Suppressor macrophage treated with lipopolysaccharide for 1 hour (primary cell): Measurements from ENCODE around the gene SLC22A14.
"Not testable (repeated sequence)": the region's sequence is repeated elsewhere in the genome, so short reads cannot be mapped to it uniquely, and the experiment has no call there.

Experiments
- DNase-seq, 3 donors: peaks; one replicate each; pipeline ENCODE4 v3.0.0-alpha.2; 2020 to 2022

The SLC22A14 gene

DNA sequence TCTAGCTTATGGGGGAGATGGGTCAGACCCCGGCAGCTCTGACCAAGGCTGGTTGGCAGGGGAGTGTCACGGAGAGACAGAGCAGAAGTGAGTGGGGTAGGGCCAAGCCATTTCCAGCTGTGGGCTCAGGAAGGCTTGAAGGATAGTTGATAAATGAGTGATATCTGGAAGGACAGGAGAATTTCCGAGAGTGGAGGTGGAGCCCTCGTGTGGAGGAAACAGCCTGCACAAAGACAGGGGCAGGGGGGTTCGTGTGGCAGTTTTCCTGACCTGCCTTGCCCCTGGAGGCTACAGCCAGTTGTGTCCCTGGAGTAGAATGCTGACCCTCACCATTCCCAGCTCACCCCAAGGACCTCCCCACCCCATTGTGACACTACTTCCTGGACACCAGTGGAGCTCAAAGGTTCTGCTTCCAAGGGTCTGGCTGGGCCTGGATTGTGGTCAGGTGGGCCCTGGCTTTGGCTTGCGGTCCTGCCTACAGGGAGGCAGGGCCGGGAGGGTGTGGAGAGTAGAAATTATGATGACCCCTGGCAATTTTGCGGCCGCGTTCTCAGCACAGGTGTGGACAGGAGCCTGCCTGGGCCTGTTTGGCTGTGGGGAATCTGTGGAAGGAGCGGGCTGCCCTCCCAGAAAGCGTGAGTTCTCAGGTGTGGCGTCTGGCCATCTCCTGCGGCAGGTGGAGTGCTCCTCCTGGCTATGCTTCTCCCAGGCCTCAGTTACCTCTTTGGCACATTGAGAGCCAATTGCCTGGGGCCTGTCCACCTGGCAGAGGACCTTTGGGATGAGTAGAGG, at the start of gene SLC22A14:
TSS of gene SLC22A14 (plus strand) at position 400 of the 792 bp plus-strand sequence. CDS start 23,733 bp downstream, outside the sequence.
- no peak for DNase-seq

DNA sequence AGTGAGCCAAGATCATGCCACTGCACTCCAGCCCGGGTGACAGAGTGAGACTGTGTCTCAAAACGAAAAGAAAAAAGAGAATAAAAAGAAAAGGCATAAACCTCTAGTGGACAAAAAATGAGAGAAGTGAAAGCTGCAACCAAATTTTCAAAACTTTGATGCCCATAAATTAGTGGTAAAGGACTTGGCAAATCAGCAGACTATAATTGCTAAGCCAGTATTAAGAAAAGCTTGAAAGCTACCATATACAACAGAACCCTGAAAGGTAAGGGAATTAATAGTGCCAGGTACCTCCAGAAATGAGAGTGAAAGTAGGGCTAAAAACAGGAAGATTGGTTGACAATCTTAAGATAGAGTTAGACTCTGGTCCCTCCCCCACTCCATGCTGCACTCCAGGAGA, 49.4 kb upstream of the SLC22A14 start:
- no peak for DNase-seq

DNA sequence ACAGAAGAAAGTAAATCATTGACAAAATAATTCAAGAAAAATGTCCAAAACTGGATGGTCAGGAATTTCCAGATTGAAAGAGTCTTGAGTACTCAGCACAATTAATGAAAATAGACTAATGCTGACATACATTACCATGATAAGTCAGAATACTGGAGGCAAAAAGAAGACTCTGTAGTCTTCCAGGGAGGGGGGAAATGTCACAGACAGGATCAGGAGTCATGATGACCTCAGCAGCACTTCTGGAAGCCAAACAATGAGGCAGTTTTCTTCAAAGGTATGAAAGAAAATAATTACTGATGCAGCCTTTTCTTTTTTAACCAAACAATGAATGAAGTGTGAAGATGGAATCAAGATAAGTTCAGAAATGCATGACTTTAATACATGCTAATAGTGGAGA, 46.6 kb upstream of the SLC22A14 start:
- DNase-seq: peak; percentile 28 to 34 (median 30)

- no peak for DNase-seq
Observed at GRCh38 chr3:38238416-38239008, 43.6 kb upstream of the SLC22A14 start.

- not testable (repeated sequence) for DNase-seq
Observed at GRCh38 chr3:38242812-38243211, 39.3 kb upstream of the SLC22A14 start.

DNA sequence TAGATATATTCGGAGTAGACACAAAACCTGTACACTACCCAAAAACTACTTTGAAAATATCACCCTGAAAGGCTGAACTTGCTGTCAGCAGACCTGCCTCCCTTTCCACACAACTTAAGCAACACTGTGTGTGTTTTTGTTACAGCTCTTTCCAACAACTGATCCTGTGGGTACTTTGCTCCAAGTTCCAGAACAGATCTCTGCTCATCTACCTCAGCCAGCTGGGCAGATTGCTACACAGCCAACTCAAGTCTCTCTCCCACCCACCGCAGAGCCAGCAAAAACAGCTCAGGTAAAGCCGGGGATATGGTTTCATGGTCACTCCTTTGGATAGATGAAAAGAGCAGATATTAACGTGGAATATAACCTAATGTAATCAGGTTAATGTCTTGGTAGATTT, 36.2 kb upstream of the SLC22A14 start:
- no peak for DNase-seq

DNA sequence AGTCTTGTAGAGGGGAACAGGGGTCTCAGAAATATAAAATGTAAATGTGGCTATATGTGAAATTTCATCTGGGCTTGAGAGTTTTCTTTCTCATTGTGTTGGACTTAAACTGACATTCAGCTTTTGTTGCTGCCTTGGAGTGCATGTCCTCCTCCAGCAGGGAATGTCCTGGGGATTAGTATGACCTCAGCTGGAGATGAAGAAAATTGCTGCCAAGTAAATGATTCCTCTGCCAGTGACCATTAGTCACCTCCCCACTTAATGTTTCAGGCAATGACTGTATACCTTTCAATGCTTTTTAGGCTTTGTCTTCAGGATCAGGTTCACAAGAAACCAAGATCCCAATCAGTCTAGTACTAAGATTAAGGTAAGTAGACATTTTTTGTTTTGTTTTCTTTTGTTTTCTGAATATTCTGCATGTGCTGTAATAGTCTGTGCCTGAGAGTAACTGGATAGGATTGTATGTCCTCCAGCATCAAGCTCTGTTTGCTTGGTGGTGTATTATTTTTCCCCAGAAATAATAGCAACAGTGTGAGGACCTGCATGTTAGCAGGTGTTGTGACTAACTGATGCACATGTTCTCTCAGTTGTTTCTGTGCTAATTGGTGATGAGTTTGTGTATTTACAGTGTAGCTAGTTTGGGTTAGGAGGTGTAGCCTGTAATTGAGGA, 34.6 kb upstream of the SLC22A14 start:
- DNase-seq: peak; percentile 57 to 65 (median 60)

GRCh38 chr3:38250198-38250597, 31.9 kb upstream of the SLC22A14 start:
- DNase-seq: no peak

DNA sequence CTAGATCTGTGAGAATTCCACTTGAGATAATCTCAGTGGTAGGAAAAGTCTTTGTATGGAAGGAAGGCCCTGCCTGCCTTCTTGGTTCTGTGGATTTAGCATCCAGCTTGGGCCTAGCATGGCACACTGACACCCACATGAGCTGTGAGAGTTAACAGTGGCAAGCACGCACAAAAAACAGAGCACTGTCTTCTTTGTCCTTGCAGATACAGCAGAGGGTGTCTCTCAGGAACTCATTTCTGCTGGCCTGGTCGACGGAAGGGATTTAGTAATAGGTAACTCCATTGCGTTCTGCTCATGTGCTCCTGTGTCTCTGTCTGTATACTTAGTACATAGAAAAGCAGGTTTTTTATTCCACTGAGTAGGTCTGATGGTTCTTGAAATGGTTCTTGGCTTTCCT, 30.9 kb upstream of the SLC22A14 start:
- DNase-seq: no peak

GRCh38 chr3:38253704-38254103, 28.4 kb upstream of the SLC22A14 start:
- no peak for DNase-seq

DNA sequence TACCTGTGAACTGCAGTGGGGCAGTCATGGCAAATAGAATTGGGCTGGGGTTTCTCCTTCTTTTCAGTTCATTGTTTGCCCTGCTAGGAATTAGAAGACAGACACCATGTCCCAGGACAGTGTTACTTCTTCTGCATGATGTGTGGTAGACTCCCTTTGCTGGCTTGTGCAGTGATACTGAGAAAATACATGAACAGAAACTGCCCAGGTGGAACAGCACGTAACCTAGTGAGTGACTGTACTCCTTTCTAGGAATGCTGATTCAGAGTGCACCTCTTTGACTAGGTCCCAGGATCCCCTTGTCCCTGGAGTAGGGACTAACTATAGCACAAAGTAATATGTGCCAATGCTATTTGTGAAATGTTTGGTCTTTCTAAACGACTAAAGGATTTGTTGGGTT, 27.2 kb upstream of the SLC22A14 start:
- no peak for DNase-seq

GRCh38 chr3:38255627-38256026, 26.5 kb upstream of the SLC22A14 start:
- DNase-seq: no peak

GRCh38 chr3:38257583-38257982, 24.5 kb upstream of the SLC22A14 start:
- DNase-seq: no peak

- no peak for DNase-seq
Observed at GRCh38 chr3:38260474-38260873, 21.6 kb upstream of the SLC22A14 start.

- DNase-seq: no peak
Observed at GRCh38 chr3:38264353-38264771, 17.7 kb upstream of the SLC22A14 start.

- no peak for DNase-seq
Observed at GRCh38 chr3:38264779-38265178, 17.3 kb upstream of the SLC22A14 start.

DNA sequence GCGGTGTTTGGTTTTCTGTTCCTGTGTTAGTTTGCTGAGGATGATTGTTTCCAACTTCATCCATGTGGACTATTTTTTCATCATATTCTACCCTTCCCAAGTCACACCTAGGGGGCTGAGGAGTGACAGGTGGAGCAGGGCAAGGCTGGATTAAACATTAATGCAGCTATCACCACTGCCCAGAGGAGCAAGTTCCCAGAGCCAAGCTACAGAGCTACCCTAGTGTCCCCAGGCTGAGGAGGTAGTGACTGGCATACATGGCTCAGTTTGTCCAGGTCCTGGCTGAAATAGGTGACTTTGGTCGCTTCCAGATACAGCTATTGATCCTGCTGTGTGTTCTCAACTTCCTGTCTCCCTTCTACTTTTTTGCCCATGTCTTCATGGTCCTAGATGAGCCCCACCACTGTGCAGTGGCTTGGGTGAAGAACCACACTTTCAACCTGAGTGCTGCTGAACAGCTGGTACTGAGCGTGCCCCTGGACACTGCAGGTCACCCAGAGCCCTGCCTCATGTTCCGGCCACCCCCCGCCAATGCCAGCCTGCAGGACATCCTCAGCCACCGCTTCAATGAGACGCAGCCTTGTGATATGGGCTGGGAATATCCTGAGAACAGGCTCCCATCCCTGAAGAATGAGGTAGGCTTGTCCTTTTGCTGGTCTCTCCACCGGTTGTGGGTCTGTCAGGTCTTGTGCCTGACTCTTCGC, 16.3 kb upstream of the SLC22A14 start, which contains the start of gene SLC22A13:
TSS of gene SLC22A13 (plus strand) at position 209 of the 704 bp plus-strand sequence. CDS start at position 258, 49 bp downstream.
- no peak for DNase-seq

DNA sequence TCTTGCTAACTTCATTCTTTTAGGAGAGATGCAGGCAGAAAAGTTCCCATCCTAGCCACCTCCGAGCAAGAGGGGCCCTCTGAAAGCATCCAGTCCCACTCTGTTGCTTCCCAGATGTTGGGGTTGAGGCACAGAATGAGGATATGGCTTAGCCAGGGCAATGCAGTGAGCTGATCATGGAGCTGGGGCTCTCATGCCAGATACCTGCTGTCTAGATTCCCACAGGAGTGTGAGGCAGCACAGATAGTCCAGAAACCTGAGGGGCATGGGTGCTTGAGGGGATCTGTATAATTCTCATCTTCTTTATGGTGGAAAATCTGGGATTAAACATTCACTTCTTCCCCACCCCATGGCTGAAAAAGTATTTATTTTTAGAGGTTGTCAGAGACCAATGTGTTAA, 15.3 kb upstream of the SLC22A14 start:
- DNase-seq: no peak

DNA sequence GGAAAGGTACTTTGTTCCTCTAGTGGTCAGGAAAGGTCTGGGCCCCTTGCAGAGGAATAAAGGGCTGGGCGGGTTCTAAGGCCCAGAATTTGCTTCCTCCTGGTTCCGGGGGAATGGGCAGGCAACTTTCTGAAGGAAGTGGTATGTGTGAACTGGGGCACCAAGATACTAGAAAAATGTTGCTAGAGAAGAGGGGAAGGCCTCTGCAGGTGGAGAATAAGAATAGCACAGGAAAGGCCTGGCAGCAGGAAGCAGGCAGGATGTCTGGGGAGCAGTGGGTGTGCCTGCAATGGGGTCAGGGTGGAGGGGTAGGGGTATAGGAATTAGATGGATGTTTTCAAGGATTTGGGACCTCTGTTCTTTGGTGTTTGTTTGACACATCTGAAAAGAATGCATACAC, 14.4 kb upstream of the SLC22A14 start:
- DNase-seq: no peak

- peak; percentile 41 to 54 (median 53) for DNase-seq
Observed at GRCh38 chr3:38268087-38268486, 14.0 kb upstream of the SLC22A14 start.

DNA sequence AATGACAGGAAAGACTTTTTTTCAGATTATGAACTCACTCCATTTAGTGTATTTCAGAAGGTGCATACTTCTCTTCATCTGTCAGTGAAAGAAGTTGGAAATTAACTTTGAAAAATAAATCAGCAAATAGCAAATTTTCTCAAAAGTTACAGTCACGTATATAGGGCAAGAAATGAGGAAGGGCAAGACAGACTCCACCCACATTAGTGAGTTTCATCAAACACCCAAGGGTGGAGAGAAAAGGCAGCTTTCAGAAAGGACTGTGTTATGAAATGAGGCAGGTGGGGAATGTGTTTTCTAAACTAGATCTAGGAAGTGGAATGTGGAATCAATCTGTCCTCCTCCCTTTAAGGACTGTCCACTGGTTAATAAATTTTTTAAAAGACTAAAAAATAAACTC, 13.6 kb upstream of the SLC22A14 start:
- peak; percentile 54 to 63 (median 55) for DNase-seq

DNA sequence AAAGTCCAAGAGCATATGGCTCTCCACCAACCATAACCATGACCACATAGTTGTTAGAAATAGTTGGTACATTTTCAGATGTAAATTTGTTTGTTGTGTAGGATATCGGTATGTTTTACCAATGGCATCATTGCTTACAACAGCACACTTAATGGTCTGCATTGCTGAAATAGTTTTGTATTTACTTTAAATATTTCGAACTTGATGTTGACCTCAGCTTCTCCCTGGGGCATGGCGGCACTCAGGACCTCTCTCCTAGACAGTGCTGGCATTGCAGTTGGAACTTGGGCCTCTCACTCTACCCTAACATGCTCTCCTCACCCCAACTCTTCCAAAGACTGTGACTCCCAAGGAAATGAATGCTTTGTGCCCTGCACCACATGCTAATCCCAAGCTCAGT, 11.5 kb upstream of the SLC22A14 start:
- DNase-seq: no peak

DNA sequence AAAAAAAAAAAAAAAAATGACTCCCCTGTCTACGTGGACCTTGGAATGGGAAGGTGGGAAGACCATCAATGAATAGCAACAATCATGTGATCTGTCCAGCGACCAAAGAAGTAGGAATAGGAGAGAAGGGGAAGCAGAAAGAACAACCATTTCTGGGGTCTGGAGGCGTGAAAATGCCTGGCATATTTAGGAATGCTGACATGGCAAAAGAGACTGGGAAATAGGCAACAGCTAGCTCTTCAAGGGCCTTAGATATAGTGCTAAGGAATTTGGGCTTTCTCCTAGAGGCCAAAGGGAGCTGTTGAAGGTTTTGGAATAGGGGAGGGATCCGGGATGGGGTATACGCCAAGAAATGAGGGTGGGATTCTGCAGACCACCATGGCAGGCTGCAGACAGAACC, 10.5 kb upstream of the SLC22A14 start:
- no peak for DNase-seq
